MCF 10A (cell line): ENCODE results near the gene KNDC1. TPM values are rescaled to one million over a fixed set of nuclear protein-coding genes. Genes with fewer than 3 reads are reported as not detected.

ENCODE experiments used
- BruUV-seq: library from RNA; stranded (reverse); fragments of 400-500 nt; replicated peaks from 2 replicates; lab custom pipeline; 2021; lab: Mats Ljungman, UMichigan
- CTCF ChIA-PET: fragments of 300-600 bp; sonication (Branson Sonifier 250); formaldehyde crosslinking; extraction: SDS; loops from one replicate; lab custom pipeline; 2021; ENCODE audit warnings: antibody characterized with exemption, inconsistent platforms; lab: Yijun Ruan, JAX
- POLR2A ChIA-PET: fragments of 300-600, 350-650 bp; sonication (Branson Sonifier 250); formaldehyde crosslinking; extraction: SDS; loops from one replicate; lab custom pipeline; 2020; ENCODE audit warnings: antibody characterized with exemption, inconsistent platforms; lab: Yijun Ruan, JAX
- DNase-seq: peaks from one replicate; pipeline ENCODE4 v3.0.0-alpha.2; 2018; ENCODE audit not compliant: unreplicated experiment
- H3K27ac Mint-ChIP-seq: one replicate; pipeline ENCODE4 v1.8.0; 2022; ENCODE audit warnings: mild to moderate bottlenecking, low read depth, mixed read lengths; ENCODE audit not compliant: unreplicated experiment
- H3K27me3 Mint-ChIP-seq: one replicate; pipeline ENCODE4 v1.8.0; 2022; ENCODE audit warnings: mixed read lengths; ENCODE audit not compliant: insufficient read depth, unreplicated experiment
- H3K36me3 Mint-ChIP-seq: one replicate; pipeline ENCODE4 v1.8.0; 2022; ENCODE audit warnings: mild to moderate bottlenecking, moderate library complexity, mixed read lengths; ENCODE audit not compliant: insufficient read depth, unreplicated experiment
- H3K4me1 Mint-ChIP-seq: one replicate; pipeline ENCODE4 v1.8.0; 2022; ENCODE audit warnings: mixed read lengths; ENCODE audit not compliant: insufficient read depth, unreplicated experiment
- H3K4me3 Mint-ChIP-seq: one replicate; pipeline ENCODE4 v1.8.0; 2022; ENCODE audit warnings: mild to moderate bottlenecking, moderate library complexity, mixed read lengths; ENCODE audit not compliant: unreplicated experiment
- H3K9me3 Mint-ChIP-seq: one replicate; pipeline ENCODE4 v1.8.0; 2022; ENCODE audit warnings: mixed read lengths; ENCODE audit not compliant: unreplicated experiment
- intact Hi-C: fragments of 100-400 bp; cut with micrococcal nuclease; formaldehyde crosslinking; loops from 2 replicates; pipeline ENCODE4 v1.14.1; 2022
- total RNA-seq: library from RNA; stranded (reverse); gene quantifications from 2 replicates; pipeline ENCODE4 v1.2.3, GENCODE V29; 2022
- TF ChIP-seq, protein P1 (sequence below): fragments of 200-600 bp; IDR thresholded peaks from one replicate; pipeline ENCODE4 v1.8.0; 2022; ENCODE audit warnings: antibody characterized with exemption, mild to moderate bottlenecking; ENCODE audit not compliant: unreplicated experiment

The KNDC1 gene
- total RNA-seq, 1 experiment from 2014 or later, result 2.1 TPM

DNA sequence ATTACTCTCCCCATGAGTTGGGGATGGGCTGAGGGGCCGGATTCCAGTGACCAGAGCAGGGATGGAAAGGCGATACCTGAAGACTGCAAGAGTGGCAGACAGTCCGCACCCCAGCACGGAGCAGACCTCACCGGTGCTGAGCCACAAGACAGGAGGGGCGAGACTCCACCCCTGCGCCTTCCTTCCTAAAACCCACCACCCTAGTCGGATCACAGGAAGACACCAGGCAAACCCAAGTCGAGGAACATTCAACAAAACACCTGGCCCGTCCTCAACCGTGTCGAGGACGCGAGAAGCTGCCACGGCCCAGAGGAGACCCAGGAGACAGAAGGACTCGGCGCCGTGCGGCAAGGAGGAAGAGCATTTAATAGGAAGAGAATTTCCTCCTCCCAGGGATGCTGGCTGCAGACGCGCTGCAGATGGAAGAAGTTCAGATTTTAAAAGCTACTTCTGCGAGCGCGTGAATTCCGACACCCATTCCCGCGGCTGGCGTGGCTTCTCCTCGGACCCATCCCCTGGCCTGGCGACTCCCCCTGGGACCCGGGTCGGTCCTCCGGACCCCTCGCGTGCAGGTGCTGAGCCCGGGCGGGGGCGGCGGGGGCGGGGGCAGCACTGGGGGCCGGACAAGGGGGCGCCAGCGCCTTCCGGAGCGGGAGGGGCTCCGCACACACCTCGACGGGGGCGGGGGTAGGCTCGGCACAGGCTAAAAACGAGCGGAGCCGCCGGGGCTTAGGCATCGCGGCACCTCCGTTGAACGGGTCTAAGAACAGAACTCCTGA is 69.4 kb downstream of the KNDC1 start:
- ChIA-PET CTCF (interaction anchor here (0.8 kb wide), 1 partner anchor 102 kb away, joined by 4 read pairs; no protein-coding TSS in a partner anchor), POLR2A (no interaction called here)
- H3K36me3 Mint-ChIP-seq, result no peaks in the 10 kb centered on the region
- TF ChIP-seq, protein P1, sequence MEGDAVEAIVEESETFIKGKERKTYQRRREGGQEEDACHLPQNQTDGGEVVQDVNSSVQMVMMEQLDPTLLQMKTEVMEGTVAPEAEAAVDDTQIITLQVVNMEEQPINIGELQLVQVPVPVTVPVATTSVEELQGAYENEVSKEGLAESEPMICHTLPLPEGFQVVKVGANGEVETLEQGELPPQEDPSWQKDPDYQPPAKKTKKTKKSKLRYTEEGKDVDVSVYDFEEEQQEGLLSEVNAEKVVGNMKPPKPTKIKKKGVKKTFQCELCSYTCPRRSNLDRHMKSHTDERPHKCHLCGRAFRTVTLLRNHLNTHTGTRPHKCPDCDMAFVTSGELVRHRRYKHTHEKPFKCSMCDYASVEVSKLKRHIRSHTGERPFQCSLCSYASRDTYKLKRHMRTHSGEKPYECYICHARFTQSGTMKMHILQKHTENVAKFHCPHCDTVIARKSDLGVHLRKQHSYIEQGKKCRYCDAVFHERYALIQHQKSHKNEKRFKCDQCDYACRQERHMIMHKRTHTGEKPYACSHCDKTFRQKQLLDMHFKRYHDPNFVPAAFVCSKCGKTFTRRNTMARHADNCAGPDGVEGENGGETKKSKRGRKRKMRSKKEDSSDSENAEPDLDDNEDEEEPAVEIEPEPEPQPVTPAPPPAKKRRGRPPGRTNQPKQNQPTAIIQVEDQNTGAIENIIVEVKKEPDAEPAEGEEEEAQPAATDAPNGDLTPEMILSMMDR, result no peak
- H3K4me3 Mint-ChIP-seq, result no peak overlapping the region
- no peak overlapping the region for H3K27ac Mint-ChIP-seq
- no peaks in the 10 kb centered on the region for H3K27me3 Mint-ChIP-seq
- no peaks in the 10 kb centered on the region for H3K9me3 Mint-ChIP-seq
- H3K4me1 Mint-ChIP-seq, result no peaks in the 10 kb centered on the region
- intact Hi-C loops, result no loop called here
- no TSS peak for BruUV-seq
- no peak for DNase-seq

DNA sequence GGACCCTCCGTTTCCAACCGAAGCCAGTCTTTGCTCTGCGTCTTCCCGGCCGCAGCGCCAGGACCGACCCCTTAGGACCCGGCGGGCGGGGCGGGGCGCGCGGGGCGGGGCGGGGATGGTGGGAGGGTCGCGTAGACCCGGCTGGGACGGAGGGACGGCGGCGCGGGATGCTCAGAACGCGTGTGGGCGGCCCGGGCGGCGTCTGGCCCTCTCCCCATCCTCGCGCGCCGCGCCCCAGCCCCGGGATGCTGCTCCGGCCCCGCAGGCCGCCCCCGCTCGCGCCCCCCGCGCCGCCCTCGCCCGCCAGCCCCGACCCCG is 70.0 kb downstream of the KNDC1 start, which contains the start of gene UTF1:
Gene UTF1, plus strand, starts transcription at position 174 of the 318 bp plus-strand sequence. Its CDS starts 72 bp downstream, at position 246.
- H3K27ac Mint-ChIP-seq, result no peak within 1 kb of the TSS
- H3K4me3 Mint-ChIP-seq, result no peak within 1 kb of the TSS
- DNase-seq, result no peak
- ChIA-PET CTCF (no interaction called here), POLR2A (no interaction called here)
- no TSS peak for BruUV-seq
- no peaks in the 10 kb centered on the region for H3K36me3 Mint-ChIP-seq
- H3K9me3 Mint-ChIP-seq, result no peaks in the 10 kb centered on the region
- H3K27me3 Mint-ChIP-seq, result no peaks in the 10 kb centered on the region
- TF ChIP-seq, protein P1, result no peak
- intact Hi-C loops, result no loop called here
- no peaks in the 10 kb centered on the region for H3K4me1 Mint-ChIP-seq

DNA sequence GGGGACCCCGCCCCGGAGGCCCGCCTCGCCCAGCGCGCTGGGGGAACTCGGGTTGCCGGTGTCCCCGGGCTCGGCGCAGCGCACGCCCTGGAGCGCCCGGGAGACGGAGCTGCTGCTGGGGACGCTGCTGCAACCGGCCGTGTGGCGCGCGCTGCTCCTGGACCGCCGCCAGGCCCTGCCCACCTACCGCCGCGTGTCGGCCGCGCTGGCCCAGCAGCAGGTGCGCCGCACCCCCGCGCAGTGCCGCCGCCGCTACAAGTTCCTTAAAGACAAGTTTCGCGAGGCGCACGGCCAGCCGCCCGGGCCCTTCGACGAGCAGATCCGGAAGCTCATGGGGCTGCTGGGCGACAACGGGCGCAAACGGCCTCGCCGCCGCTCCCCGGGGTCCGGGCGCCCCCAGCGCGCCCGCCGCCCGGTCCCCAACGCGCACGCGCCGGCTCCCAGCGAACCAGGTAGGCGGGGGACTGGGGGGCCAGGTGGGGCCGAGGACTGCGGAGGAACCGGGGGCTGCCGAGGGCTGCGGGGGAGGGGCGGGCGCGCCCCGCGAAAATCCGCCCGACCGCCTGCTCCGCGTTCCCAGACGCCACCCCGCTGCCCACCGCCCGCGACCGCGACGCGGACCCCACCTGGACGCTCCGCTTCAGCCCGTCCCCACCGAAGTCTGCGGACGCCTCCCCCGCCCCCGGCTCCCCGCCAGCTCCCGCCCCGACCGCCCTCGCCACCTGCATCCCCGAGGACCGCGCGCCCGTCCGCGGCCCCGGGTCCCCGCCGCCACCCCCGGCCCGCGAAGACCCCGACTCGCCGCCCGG is 70.6 kb downstream of the KNDC1 start:
- TF ChIP-seq, protein P1, result no peak
- ChIA-PET CTCF (no interaction called here), POLR2A (no interaction called here)
- no peaks in the 10 kb centered on the region for H3K9me3 Mint-ChIP-seq
- no peak overlapping the region for H3K4me3 Mint-ChIP-seq
- H3K36me3 Mint-ChIP-seq, result no peaks in the 10 kb centered on the region
- no peaks in the 10 kb centered on the region for H3K27me3 Mint-ChIP-seq
- BruUV-seq, result no TSS peak
- H3K27ac Mint-ChIP-seq, result no peak overlapping the region
- DNase-seq, result no peak
- no peaks in the 10 kb centered on the region for H3K4me1 Mint-ChIP-seq
- intact Hi-C loops, result no loop called here

DNA sequence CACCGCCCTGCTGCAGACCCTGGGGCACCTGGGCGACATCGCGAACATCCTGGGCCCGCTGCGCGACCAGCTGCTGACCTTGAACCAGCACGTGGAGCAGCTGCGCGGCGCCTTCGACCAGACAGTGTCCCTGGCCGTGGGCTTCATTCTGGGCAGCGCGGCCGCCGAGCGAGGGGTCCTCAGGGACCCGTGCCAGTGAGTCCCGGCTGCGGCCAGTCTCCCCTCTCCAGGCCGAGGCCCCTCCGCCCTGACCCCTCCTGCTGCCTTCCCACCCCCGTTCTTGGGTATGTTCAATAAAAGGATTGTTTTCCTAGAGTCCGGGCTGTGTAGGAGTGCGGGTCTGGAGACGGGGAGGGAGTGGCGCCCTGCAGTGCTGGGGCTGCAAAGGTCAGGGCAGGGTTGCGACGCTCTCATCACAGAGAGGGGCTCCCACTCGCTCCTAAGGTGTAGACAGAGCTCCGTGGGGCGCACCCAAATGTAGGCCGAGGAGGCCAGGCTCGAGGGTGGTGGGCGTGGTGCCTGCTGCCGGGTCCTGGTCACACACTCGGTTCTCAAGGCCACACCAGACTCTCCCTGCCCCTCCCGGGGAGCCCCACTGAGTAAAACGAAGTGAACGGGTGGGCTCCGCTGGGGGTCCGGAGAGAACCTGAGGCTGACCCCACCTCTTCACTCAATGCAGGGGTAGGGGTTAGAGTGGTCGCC is 71.4 kb downstream of the KNDC1 start:
- ChIA-PET CTCF (no interaction called here), POLR2A (no interaction called here)
- intact Hi-C loops, result no loop called here
- Mint-ChIP-seq H3K4me3 (no peak overlapping the region), H3K27ac (no peak overlapping the region), H3K4me1 (no peaks in the 10 kb centered on the region), H3K27me3 (no peaks in the 10 kb centered on the region), H3K36me3 (no peaks in the 10 kb centered on the region), H3K9me3 (no peaks in the 10 kb centered on the region)
- DNase-seq, result no peak
- no TSS peak for BruUV-seq
- TF ChIP-seq, protein P1, result no peak
